ENCODE data around the gene TBC1D22A. TPM values are rescaled to one million over a fixed set of nuclear protein-coding genes. Genes with fewer than 3 reads are reported as not detected.

TBC1D22A gene
- total and polyA plus RNA-seq, 2 experiments from 2014 or later, result 9.6 to 13.3 TPM

GRCh38 chr22:46719921-46720320 is 42.5 kb upstream of the TBC1D22A start:
- Histone ChIP-seq H3K4me2 (no peak overlapping the region), H3K27me3 (ENCODE audit: insufficient read depth) (no peaks in the 10 kb centered on the region), H4K20me1 (replicated peaks; ENCODE audit: insufficient read depth) (0 out of 2 replicates have a peak, but pooled peaks cover 4% of the 10 kb centered on the region), H3K4me1 (ENCODE audit: insufficient read depth) (no peaks in the 10 kb centered on the region), H3K36me3 (ENCODE audit: insufficient read depth) (no peaks in the 10 kb centered on the region), H3K9me2 (ENCODE audit: insufficient read depth) (no peaks in the 10 kb centered on the region), H3F3A (replicated peaks; ENCODE audit: low read depth) (no peaks in the 10 kb centered on the region), H3K79me2 (replicated peaks; ENCODE audit: insufficient read depth) (0 out of 2 replicates have a peak, but pooled peaks cover 3% of the 10 kb centered on the region), H3K27ac (ENCODE audit: low read depth) (no peak overlapping the region), H3K4me3 (no peak overlapping the region), H2AFZ (no peak overlapping the region)
- no peak for ATAC-seq
- TF ChIP-seq CTCF (conservative IDR thresholded peaks at IDR 0.05; ENCODE audit: low read depth in 2 of 2) (no peak), POLR2AphosphoS5 (IDR thresholded peaks at IDR 0.05; ENCODE audit: low read depth) (no peak), EZH2 (IDR thresholded peaks at IDR 0.05; ENCODE audit: low read depth, unreplicated experiment) (no peak), STAT1 (IDR thresholded peaks at IDR 0.05; ENCODE audit: unreplicated experiment) (no peak), ZNF331 (CRISPR knock-in tag; IDR thresholded peaks at IDR 0.05; ENCODE audit: low read depth) (no peak), JUNB (IDR thresholded peaks at IDR 0.05; ENCODE audit: unreplicated experiment) (no peak), NANOG (IDR thresholded peaks at IDR 0.05; ENCODE audit: borderline replicate concordance) (no peak), ZNF114 (CRISPR knock-in tag; IDR thresholded peaks at IDR 0.05) (no peak), ZNF462 (CRISPR knock-in tag; IDR thresholded peaks at IDR 0.05) (no peak), CREB1 (CRISPR knock-in tag; IDR thresholded peaks at IDR 0.05; ENCODE audit: low read depth) (no peak), EZH2phosphoT487 (IDR thresholded peaks at IDR 0.05; ENCODE audit: unreplicated experiment) (no peak), ETS1 (IDR thresholded peaks at IDR 0.05) (no peak), REST (IDR thresholded peaks at IDR 0.05; ENCODE audit: unreplicated experiment) (no peak)
- no peaks in the 10 kb centered on the region for H3K9me3 Mint-ChIP-seq
- no peak for DNase-seq (ENCODE audit: low spot score)
- peaks cover 4% of the 10 kb centered on the region for H3K27me3 Mint-ChIP-seq (ENCODE audit: insufficient read depth, low read depth, poor library complexity)
- H3K36me3 Mint-ChIP-seq (ENCODE audit: low read depth), result peaks cover 12% of the 10 kb centered on the region; the same call in 2 of the 3 replicates
- H3K27ac Mint-ChIP-seq, result peak overlapping the region; percentile 50; the same call in 1 of the 2 replicates
- H3K4me3 Mint-ChIP-seq, result no peak overlapping the region
- 0 out of 3 replicates have a peak, but pooled peaks cover 2% of the 10 kb centered on the region for H3K4me1 Mint-ChIP-seq
